ENCODE measurements around the gene GRID1.

The GRID1 gene

DNA sequence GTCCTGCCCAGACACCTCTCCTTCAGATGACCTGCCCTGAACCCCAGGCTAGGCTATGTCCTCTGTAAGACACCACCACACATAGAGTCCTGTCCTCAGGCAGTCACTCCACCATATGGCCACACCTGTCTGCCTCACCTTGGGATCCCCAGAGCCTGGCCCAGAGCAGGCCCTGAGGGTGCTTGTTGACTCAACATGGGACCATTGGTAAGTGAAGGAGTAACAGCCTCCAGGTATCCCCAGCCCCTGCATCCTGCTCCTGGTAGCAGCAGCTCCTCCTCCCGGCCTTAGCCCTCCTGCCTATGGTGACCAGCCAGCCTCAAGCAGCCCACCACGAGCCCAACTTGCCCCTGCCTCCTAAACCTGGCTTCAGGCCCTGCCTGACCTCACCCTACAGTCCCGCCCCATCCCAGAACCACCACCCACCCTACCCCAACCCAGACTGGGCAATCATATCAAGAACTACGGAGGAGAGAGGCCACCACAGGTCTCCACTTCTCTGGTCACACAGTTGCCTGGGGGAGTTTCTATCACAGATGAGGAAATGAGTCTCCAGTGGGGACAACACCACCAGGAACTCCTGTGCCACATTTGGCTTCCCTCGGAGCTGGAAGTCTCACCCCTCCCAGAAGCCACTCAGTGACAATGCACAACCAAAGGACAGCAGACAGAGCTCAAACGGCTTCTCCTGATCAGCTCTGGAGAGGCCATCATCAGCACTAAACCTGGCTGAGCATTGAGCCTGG is 136.6 kb downstream of the GRID1 start:
- TF ChIP-seq, protein P1, sequence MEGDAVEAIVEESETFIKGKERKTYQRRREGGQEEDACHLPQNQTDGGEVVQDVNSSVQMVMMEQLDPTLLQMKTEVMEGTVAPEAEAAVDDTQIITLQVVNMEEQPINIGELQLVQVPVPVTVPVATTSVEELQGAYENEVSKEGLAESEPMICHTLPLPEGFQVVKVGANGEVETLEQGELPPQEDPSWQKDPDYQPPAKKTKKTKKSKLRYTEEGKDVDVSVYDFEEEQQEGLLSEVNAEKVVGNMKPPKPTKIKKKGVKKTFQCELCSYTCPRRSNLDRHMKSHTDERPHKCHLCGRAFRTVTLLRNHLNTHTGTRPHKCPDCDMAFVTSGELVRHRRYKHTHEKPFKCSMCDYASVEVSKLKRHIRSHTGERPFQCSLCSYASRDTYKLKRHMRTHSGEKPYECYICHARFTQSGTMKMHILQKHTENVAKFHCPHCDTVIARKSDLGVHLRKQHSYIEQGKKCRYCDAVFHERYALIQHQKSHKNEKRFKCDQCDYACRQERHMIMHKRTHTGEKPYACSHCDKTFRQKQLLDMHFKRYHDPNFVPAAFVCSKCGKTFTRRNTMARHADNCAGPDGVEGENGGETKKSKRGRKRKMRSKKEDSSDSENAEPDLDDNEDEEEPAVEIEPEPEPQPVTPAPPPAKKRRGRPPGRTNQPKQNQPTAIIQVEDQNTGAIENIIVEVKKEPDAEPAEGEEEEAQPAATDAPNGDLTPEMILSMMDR (IDR thresholded peaks at IDR 0.05; ENCODE audit: low read length, missing control alignments): no peak
- H3K4me3 ChIP-seq (replicated peaks; ENCODE audit: low read depth, low read length): no peak overlapping the region
- no peak for DNase-seq (ENCODE audit: low read depth)

DNA sequence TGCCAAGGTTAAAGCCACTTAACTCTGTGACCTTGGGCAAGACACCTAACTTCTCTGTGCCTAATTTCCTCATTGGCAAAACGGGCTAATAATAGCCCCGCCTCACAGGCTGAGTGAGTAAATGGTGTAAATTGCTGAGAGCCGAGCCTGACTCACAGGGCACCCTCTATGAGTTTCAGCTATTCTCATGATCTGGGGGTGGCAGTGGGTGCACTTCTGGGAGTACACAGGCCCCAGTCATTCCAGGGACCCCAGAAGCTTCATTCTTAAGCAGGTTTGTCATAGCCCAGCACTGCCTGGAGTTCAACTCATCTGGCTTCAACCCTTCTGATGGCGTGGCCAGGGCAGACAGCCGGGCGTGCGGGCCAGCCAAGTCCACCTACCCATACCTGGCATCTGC is 137.2 kb downstream of the GRID1 start:
- TF ChIP-seq, protein P1 (IDR thresholded peaks at IDR 0.05; ENCODE audit: low read length, missing control alignments): no peak
- no peak overlapping the region for H3K4me3 ChIP-seq (replicated peaks; ENCODE audit: low read depth, low read length)
- no peak for DNase-seq (ENCODE audit: low read depth)

- DNase-seq (ENCODE audit: low read depth): no peak
- TF ChIP-seq, protein P1 (IDR thresholded peaks at IDR 0.05; ENCODE audit: low read length, missing control alignments): no peak
- H3K4me3 ChIP-seq (replicated peaks; ENCODE audit: low read depth, low read length): no peak overlapping the region
Measured at GRCh38 chr10:86227501-86228258, 138.9 kb downstream of the GRID1 start.

- H3K4me3 ChIP-seq (replicated peaks; ENCODE audit: low read depth, low read length): no peak overlapping the region
- TF ChIP-seq, protein P1 (IDR thresholded peaks at IDR 0.05; ENCODE audit: low read length, missing control alignments): no peak
- no peak for DNase-seq (ENCODE audit: low read depth)
Measured at GRCh38 chr10:86226781-86227201, 139.8 kb downstream of the GRID1 start.

- no peak overlapping the region for H3K4me3 ChIP-seq (replicated peaks; ENCODE audit: low read depth, low read length)
- TF ChIP-seq, protein P1 (IDR thresholded peaks at IDR 0.05; ENCODE audit: low read length, missing control alignments): no peak
- DNase-seq (ENCODE audit: low read depth): no peak
Measured at GRCh38 chr10:86226016-86226415, 140.6 kb downstream of the GRID1 start.

- TF ChIP-seq, protein P1 (IDR thresholded peaks at IDR 0.05; ENCODE audit: low read length, missing control alignments): no peak
- no peak overlapping the region for H3K4me3 ChIP-seq (replicated peaks; ENCODE audit: low read depth, low read length)
- DNase-seq (ENCODE audit: low read depth): peak; percentile 33
Measured at GRCh38 chr10:86225103-86225782, 141.4 kb downstream of the GRID1 start.

All from fibroblast of pulmonary artery (primary cell).